A549 (cell line): ENCODE data around the gene SCML1.

Source experiments
- BHLHE40 ChIP-seq: IDR thresholded peaks from 2 replicates; pipeline ENCODE4 v1.6.1; 2012; ENCODE audit warnings: low read depth, low read length, inconsistent platforms
- MAFK ChIP-seq: fragments of 450-650 bp; IDR thresholded peaks from 2 replicates; pipeline ENCODE4 v1.6.1; 2014; ENCODE audit not compliant: partially characterized antibody
- NFE2L2 ChIP-seq: fragments of 150-350 bp; conservative IDR thresholded peaks from 2 replicates; pipeline ENCODE4 v1.6.1; 2014; ENCODE audit warnings: low read length
- POLR2A ChIP-seq: IDR thresholded peaks from 2 replicates; pipeline ENCODE4 v1.6.1; 2012; ENCODE audit warnings: mild to moderate bottlenecking, low read length
- POLR2AphosphoS2 ChIP-seq: conservative IDR thresholded peaks from 2 replicates; pipeline ENCODE4 v1.6.1; 2012; ENCODE audit warnings: low read length, improper control_type of control experiment, inconsistent platforms
- SREBF2 ChIP-seq: fragments of 450-650 bp; IDR thresholded peaks from 2 replicates; pipeline ENCODE4 v1.6.1; 2014; ENCODE audit warnings: mild to moderate bottlenecking, moderate library complexity
- TF ChIP-seq, protein P1 (sequence below): IDR thresholded peaks from 2 replicates; pipeline ENCODE4 v1.6.1; 2012
- TF ChIP-seq, protein P2 (sequence below): fragments of >200 bp; sonication (Bioruptor Twin); formaldehyde crosslinking; IDR thresholded peaks from 3 replicates; pipeline ENCODE4 v1.5.1; 2016

DNA sequence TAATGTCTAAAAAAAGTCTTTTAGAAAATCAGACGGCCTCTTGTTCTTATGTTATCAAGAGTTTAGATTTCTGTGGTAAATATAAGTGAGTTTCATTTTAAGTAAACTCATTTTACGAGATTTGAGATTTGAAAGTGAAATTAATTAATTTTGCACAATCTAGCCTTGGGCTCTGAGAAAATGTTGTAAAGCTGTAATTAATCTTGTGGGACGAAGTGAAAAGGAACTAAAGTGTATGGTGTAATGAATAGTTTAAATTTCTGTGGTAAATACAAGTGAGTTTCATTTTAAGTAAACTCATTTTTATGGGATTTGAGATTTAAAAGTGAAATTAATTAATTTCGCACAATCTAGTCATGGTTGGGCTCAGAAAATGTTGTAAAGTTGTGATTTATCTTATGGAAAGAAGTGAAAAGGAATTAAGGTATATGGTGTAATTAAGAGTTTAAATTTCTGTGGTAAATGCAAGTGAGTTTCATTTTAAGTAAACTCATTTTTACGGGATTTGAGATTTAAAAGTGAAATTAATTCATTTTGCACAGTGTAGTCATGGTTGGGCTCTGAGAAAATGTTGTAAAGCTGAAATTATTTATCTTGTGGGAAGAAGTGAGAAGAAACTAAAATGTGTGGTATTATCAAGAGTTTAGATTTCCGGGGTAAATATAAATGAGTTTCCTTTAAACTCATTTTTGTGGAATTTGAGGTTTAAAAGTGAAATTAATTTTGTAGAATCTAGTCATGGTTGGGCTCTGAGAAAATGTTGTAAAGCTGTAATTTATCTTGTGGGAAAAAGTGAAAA lies 1.6 kb downstream of the SCML1 start:
- TF ChIP-seq BHLHE40 (no peak), SREBF2 (no peak), POLR2A (no peak), POLR2AphosphoS2 (no peak), NFE2L2 (no peak), MAFK (no peak)
- TF ChIP-seq, protein P1, sequence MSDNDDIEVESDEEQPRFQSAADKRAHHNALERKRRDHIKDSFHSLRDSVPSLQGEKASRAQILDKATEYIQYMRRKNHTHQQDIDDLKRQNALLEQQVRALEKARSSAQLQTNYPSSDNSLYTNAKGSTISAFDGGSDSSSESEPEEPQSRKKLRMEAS = no peak
- TF ChIP-seq, protein P2, sequence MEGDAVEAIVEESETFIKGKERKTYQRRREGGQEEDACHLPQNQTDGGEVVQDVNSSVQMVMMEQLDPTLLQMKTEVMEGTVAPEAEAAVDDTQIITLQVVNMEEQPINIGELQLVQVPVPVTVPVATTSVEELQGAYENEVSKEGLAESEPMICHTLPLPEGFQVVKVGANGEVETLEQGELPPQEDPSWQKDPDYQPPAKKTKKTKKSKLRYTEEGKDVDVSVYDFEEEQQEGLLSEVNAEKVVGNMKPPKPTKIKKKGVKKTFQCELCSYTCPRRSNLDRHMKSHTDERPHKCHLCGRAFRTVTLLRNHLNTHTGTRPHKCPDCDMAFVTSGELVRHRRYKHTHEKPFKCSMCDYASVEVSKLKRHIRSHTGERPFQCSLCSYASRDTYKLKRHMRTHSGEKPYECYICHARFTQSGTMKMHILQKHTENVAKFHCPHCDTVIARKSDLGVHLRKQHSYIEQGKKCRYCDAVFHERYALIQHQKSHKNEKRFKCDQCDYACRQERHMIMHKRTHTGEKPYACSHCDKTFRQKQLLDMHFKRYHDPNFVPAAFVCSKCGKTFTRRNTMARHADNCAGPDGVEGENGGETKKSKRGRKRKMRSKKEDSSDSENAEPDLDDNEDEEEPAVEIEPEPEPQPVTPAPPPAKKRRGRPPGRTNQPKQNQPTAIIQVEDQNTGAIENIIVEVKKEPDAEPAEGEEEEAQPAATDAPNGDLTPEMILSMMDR = no peak
